GM19455 (cell line): ENCODE data around the gene ELOVL6.
A peak's percentile ranks its signal among the peaks of the same experiment; 100 is the strongest.
"Not testable (repeated sequence)": the region's sequence is repeated elsewhere in the genome, so short reads cannot be mapped to it uniquely, and the experiment has no call there.

Experiments used
- ATAC-seq: cut with Tn5 transposase; IDR thresholded peaks from one replicate; pipeline ENCODE4 v1.9.1; 2021; ENCODE audit not compliant: unreplicated experiment

The ELOVL6 gene

DNA sequence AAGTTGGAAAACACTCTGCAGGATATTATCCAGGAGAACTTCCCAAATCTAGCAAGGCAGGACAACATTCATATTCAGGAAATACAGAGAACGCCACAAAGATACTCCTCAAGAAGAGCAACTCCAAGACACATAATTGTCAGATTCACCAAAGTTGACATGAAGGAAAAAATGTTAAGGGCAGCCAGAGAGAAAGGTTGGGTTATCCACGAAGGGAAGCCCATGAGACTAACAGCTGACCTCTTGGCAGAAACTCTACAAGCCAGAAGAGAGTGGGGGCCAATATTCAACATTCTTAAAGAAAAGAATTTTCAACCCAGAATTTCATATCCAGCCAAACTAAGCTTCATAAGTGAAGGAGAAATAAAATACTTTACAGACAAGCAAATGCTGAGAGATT, 120.3 kb downstream of the ELOVL6 start:
- not testable (repeated sequence) for ATAC-seq

GRCh38 chr4:110076828-110077227, 121.6 kb downstream of the ELOVL6 start:
- ATAC-seq: not testable (repeated sequence)

DNA sequence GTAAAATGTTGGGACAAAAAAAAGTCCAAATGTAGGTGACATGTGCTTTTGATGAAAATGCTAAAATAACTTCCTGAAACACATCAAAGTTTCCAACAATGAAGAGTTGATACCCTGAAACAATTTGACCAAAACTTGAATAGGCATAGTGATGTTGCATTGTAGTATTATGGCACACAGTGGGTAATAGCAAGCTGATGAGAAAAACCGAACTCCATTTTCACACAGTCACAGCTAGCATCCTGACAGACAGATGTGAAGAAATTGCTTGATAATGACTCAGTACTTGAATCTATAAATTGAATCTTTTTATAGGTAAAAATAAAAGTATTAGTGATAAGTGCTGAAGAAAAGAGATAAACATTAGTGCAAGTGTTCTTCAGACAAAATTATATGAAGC, 122.5 kb downstream of the ELOVL6 start:
- ATAC-seq: no peak

GRCh38 chr4:110075083-110075738, 123.2 kb downstream of the ELOVL6 start:
- no peak for ATAC-seq

GRCh38 chr4:110074570-110074969, 123.8 kb downstream of the ELOVL6 start:
- no peak for ATAC-seq

DNA sequence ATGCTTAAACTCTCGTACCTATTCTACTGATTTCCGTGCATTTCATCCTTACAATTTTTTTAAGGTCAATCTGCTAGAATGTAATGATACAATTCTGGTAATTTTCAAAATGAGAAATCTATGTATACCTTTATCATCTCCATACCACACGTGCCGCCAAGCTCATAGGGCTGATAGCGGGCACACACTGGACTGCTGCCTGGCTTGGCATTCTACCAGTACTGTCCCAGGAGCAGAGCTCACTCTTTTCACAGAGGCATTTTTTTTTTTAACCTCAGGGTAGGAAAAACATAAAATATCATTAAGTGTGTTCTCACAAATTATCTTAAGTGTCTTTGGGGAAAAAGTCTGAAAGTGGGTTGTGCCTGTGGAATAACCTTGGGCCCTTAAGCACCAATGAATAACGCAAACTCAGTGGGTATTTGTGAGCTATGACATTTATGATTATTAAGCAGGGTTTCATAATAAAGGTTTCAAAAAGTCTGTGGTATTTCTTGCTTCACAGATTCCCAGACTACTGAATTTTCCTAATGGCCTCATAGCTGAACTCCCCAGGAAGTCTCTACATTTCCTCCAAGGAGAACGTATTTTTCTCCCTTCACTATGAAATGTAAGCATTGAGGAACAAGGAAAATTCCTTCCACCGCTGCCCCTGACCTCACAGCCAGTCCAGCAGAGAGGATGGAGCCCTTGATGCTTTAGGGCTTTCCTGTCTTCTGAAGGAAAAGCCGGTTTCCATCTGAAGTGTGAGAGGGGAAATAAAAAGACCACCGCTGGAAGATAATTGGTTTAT, 125.2 kb downstream of the ELOVL6 start:
- ATAC-seq: no peak

GRCh38 chr4:110071466-110071865, 126.9 kb downstream of the ELOVL6 start:
- no peak for ATAC-seq

- no peak for ATAC-seq
These were observed 130.2 kb downstream of the ELOVL6 start for GRCh38 chr4:110068248-110068647.

DNA sequence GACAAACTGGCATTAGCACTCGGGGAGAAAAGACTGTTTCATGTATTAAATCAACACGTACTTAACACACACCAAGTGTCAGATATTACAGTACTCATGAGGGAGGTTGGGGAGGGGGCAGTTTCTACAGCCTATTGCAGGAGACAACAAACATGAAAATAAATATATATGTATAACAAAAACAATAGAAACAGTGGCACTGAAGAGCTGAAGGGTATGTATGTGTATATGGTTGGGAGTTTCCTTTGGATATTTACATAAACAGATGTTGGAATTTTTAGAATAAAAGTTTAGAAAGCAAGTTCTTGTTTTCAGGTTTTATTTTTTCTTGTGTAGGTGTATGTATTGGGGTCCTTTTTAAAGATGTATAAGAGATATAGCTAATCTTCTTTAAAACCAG, 133.5 kb downstream of the ELOVL6 start:
- ATAC-seq: no peak

- ATAC-seq: no peak
These were observed 134.1 kb downstream of the ELOVL6 start for GRCh38 chr4:110064295-110064694.

DNA sequence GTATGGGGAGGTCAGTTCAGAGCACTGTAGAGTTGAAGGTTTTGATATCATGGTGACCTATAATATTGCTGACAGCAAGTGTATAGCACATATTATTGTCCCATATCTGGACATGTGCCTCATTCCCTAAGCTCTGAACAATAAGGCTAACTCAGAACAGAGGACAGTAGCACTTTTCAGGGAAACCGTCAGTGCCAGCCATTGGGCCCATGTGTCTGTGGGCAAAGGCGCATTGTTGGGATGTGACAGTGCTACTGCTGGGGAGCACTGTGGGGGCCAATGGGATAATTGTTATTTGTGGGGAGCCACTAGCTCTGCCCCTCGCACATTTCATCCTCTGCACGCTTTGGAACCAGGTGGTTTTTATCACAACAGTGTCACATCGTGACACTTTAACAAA, 136.2 kb downstream of the ELOVL6 start:
- ATAC-seq: no peak

- no peak for ATAC-seq
These were observed 137.3 kb downstream of the ELOVL6 start for GRCh38 chr4:110061076-110061475.

GRCh38 chr4:110059556-110060191, 138.7 kb downstream of the ELOVL6 start:
- ATAC-seq: peak; percentile 81

DNA sequence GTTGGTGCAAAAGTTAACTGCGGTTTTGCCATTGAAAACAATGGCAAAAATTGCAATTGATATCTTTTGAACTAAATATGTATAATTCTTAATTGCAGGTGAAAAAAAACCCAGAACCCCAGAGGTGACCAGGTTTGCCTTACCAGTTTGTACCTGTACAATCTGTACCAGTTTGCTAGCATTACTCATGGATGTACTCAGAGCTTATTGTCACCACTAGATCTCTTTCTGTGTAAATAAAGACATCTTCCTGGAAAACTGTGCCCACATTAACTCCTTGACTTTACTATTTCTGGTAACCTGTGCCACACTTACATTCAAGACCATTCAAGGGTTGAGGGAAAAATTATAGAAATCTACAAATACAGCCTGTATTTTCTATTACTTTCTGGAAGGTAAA, 139.7 kb downstream of the ELOVL6 start:
- no peak for ATAC-seq

GRCh38 chr4:110055158-110055768, 143.2 kb downstream of the ELOVL6 start:
- peak; percentile 61 for ATAC-seq

DNA sequence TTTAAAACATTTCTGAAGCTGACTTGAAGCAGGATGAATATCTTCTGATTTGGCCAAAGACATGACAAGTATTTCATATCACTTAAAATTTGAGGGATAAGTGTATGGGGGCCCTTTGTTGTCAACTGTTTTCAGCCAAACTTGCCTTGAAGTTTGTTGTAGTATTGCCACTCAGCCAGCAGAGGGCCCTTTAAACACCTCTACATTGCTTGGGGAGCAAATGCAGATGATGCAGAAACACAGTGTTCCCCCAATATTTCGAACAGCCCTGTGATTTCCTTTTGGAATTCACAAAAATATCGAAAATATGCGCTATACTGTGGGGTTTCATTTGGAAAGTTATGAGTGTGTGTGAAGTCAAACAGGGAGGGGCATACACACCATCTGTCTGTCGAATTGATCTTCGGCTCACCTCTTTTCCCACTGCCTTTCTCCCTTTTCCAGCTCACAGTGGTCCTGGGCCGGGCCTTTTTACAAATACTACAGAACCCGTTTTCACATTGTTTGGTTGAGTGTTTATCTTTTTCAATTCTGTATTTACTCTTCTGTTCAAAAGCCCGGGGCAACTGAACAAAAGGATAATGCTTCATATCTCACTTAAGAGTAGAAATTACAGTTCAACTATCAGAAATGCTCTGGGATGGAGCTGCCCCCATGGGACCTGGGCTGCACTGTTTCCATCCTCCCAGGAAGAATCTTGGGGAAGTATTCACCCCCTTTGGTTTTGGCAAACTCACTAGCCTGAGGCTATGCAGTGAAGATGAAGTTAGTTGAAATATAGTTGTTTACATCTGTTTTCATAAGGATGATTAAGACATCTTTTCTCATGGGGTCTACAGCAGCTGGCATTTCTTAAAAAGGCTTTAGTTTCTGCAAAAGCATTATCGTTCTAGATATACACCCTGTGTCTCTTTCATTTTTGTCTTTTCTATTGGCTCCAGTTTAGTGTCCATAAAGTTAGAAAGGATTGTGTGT, 148.2 kb downstream of the ELOVL6 start:
- no peak for ATAC-seq

DNA sequence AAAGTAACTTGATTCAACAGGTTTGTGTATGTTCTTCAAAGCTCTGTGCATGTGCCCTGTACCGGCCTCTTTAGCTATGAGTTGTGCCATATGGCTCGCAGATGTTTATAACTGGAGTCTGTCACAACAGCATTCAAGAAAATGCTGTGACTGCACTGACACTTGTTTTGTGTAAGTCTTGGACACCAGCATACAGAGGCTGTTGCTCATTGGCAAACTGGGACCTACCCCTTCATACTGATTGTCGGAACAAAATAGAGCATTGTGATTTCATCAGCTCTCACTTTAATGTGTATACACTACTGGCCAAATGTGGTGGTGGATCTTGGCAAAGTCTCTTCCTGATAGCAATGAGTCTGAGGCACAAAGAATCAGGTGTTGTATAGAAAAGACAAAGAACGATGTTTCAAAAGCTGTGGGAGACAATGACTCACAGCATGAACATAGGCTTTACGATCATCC, 151.8 kb downstream of the ELOVL6 start:
- ATAC-seq: no peak

DNA sequence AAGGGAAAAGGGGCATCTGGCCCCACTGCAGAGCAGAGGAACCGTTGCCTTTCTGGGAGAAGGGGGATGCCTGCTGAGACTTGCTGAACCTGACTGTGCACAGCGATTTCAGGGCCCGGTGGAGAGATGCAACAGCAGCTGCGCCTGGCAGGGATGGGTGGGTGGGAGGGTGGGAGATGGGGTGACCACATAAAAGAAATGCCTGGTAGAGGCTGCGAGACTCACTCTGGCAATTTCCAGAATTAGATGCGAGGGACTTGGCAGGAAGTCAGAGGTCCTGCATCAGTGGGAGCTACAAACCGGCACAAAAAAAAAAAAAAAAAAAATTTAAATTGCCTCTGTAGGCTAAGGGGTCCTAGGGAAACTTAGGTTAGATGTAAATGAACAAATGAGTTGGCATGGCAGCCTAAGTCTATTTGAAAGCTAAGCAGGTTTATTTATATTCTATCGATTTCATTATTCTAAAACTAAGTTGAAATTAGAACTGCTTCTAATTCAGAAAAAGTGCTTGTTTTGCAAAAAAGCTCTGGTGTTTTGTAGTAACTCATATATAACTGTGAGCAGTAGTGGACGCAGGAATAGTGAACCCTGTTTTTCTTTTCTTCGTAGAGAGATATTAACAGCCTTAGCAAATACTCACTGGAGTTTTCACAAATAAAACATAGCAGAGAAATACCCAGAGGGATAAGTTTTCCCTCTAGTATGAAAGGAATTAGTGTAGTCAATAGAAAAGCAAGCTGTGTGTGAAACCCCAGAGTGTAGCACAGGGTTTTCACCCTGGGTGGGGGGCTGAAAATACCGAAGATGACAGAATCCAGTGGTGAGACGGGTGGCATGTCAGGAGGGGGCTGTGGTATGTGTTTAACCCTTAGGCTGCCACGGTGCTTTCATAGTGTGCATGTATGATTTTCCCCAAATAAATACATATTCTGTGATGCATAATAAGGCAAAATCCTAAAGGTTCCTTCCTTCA, 155.6 kb downstream of the ELOVL6 start:
- ATAC-seq: no peak

DNA sequence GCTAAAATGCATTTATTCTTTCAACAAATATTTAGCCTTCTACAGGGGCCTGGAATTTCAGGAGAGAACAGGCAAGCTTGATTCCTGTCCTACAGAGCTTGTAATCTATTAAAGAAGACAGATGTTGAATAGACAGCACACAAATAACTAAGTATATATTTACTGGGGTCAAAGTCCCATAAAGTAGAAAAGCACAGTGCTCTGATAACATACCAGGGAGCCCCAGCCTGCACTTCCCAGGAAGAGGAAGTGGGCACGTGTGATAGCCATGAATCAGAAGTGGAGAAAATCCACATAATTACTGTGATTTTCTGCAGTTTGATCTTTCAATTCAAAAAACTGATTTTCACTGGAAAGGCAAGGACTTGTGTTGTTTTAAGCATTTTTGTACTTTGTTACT, 156.7 kb downstream of the ELOVL6 start:
- no peak for ATAC-seq
